ENCODE data around the gene COL15A1.

DNA sequence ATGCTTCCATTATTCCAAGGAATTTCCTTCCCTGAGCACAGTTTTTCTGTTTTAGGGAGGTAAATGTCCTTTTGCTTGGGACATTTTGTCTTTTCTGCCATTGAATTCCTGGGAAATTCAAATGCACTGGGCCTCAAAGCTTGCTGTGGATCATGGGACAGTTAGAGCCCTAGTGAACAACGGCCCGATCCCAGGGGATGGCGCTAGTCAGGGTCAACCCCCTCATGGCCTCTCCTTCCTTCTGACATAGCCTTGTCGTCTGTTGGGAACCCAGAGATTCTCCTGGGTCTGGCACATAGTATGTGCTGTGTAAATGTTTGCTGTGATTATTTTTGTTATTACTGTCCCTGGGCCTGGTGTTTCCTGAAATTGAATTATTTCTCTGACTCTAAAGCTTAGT, 30.7 kb upstream of the COL15A1 start:
- TF ChIP-seq, protein P1, sequence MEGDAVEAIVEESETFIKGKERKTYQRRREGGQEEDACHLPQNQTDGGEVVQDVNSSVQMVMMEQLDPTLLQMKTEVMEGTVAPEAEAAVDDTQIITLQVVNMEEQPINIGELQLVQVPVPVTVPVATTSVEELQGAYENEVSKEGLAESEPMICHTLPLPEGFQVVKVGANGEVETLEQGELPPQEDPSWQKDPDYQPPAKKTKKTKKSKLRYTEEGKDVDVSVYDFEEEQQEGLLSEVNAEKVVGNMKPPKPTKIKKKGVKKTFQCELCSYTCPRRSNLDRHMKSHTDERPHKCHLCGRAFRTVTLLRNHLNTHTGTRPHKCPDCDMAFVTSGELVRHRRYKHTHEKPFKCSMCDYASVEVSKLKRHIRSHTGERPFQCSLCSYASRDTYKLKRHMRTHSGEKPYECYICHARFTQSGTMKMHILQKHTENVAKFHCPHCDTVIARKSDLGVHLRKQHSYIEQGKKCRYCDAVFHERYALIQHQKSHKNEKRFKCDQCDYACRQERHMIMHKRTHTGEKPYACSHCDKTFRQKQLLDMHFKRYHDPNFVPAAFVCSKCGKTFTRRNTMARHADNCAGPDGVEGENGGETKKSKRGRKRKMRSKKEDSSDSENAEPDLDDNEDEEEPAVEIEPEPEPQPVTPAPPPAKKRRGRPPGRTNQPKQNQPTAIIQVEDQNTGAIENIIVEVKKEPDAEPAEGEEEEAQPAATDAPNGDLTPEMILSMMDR (IDR thresholded peaks at IDR 0.05), result no peak
- TF ChIP-seq POLR2AphosphoS5 (IDR thresholded peaks at IDR 0.05; ENCODE audit: low read depth, low read length) (no peak), TCF7L2 (IDR thresholded peaks at IDR 0.05; ENCODE audit: low read depth, low read length) (no peak), SIN3A (IDR thresholded peaks at IDR 0.05; ENCODE audit: borderline replicate concordance, insufficient read depth, low read depth, low read length) (no peak)
- TF ChIP-seq, protein P2, sequence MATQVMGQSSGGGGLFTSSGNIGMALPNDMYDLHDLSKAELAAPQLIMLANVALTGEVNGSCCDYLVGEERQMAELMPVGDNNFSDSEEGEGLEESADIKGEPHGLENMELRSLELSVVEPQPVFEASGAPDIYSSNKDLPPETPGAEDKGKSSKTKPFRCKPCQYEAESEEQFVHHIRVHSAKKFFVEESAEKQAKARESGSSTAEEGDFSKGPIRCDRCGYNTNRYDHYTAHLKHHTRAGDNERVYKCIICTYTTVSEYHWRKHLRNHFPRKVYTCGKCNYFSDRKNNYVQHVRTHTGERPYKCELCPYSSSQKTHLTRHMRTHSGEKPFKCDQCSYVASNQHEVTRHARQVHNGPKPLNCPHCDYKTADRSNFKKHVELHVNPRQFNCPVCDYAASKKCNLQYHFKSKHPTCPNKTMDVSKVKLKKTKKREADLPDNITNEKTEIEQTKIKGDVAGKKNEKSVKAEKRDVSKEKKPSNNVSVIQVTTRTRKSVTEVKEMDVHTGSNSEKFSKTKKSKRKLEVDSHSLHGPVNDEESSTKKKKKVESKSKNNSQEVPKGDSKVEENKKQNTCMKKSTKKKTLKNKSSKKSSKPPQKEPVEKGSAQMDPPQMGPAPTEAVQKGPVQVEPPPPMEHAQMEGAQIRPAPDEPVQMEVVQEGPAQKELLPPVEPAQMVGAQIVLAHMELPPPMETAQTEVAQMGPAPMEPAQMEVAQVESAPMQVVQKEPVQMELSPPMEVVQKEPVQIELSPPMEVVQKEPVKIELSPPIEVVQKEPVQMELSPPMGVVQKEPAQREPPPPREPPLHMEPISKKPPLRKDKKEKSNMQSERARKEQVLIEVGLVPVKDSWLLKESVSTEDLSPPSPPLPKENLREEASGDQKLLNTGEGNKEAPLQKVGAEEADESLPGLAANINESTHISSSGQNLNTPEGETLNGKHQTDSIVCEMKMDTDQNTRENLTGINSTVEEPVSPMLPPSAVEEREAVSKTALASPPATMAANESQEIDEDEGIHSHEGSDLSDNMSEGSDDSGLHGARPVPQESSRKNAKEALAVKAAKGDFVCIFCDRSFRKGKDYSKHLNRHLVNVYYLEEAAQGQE (IDR thresholded peaks at IDR 0.05; ENCODE audit: insufficient read depth in 1 of 2, low read depth in 2 of 2, low read length in 1 of 2), result no peak

All from Panc1 (cell line).